HG02763 (cell line): ENCODE data around the gene SPRR3.

Experiments
- ATAC-seq: cut with Tn5 transposase; IDR thresholded peaks from one replicate; pipeline ENCODE4 v1.9.1; 2021; ENCODE audit warnings: mild to moderate bottlenecking, moderate library complexity; ENCODE audit not compliant: unreplicated experiment

SPRR3 gene

GRCh38 chr1:153040950-153041631 lies 39.5 kb downstream of the SPRR3 start, which contains the start of gene SPRR2D:
Gene SPRR2D, minus strand, starts transcription at chr1:153041120. Its CDS starts 774 bp downstream, at chr1:153040346.
- ATAC-seq, result no peak

GRCh38 chr1:153049211-153049610 lies 47.7 kb downstream of the SPRR3 start:
- no peak for ATAC-seq
